Activated naive CD4-positive, alpha-beta T cell treated with Interleukin-2 at 50 U/mL for 16 hours (primary cell): ENCODE results near the gene ZNF804A.
"Not testable (repeated sequence)": the region's sequence is repeated elsewhere in the genome, so short reads cannot be mapped to it uniquely, and the experiment has no call there.

Experiments
- DNase-seq: peaks from one replicate; pipeline ENCODE4 v3.0.0-alpha.2; 2020

ZNF804A gene

GRCh38 chr2:184729581-184729980 lies 131.3 kb downstream of the ZNF804A start:
- no peak for DNase-seq

- no peak for DNase-seq
Measured at GRCh38 chr2:184730288-184730687, 132.0 kb downstream of the ZNF804A start.

GRCh38 chr2:184734338-184734737 lies 136.0 kb downstream of the ZNF804A start:
- no peak for DNase-seq

- DNase-seq: no peak
Measured at GRCh38 chr2:184735611-184736010, 137.3 kb downstream of the ZNF804A start.

- DNase-seq: no peak
Measured at GRCh38 chr2:184743096-184743495, 144.8 kb downstream of the ZNF804A start.

GRCh38 chr2:184756161-184756560 lies 157.8 kb downstream of the ZNF804A start:
- DNase-seq: no peak

GRCh38 chr2:184756885-184757284 lies 158.6 kb downstream of the ZNF804A start:
- no peak for DNase-seq

- DNase-seq: not testable (repeated sequence)
Measured at GRCh38 chr2:184759557-184760255, 161.4 kb downstream of the ZNF804A start.

- no peak for DNase-seq
Measured at GRCh38 chr2:184760931-184761330, 162.6 kb downstream of the ZNF804A start.

- no peak for DNase-seq
Measured at GRCh38 chr2:184765112-184765895, 167.0 kb downstream of the ZNF804A start.

GRCh38 chr2:184767059-184767458 lies 168.7 kb downstream of the ZNF804A start:
- DNase-seq: no peak

GRCh38 chr2:184769023-184769422 lies 170.7 kb downstream of the ZNF804A start:
- DNase-seq: no peak

GRCh38 chr2:184769686-184770085 lies 171.4 kb downstream of the ZNF804A start:
- no peak for DNase-seq

- no peak for DNase-seq
Measured at GRCh38 chr2:184779777-184780176, 181.4 kb downstream of the ZNF804A start.

- no peak for DNase-seq
Measured at GRCh38 chr2:184780384-184780783, 182.1 kb downstream of the ZNF804A start.

- DNase-seq: no peak
Measured at GRCh38 chr2:184780944-184781343, 182.6 kb downstream of the ZNF804A start.

GRCh38 chr2:184783576-184783975 lies 185.2 kb downstream of the ZNF804A start:
- DNase-seq: no peak

- no peak for DNase-seq
Measured at GRCh38 chr2:184793176-184793575, 194.8 kb downstream of the ZNF804A start.

- no peak for DNase-seq
Measured at GRCh38 chr2:184799379-184799778, 201.1 kb downstream of the ZNF804A start.

GRCh38 chr2:184814421-184814820 lies 216.1 kb downstream of the ZNF804A start:
- no peak for DNase-seq

- no peak for DNase-seq
Measured at GRCh38 chr2:184815824-184816223, 217.5 kb downstream of the ZNF804A start.

GRCh38 chr2:184824597-184824996 lies 226.3 kb downstream of the ZNF804A start:
- no peak for DNase-seq

- DNase-seq: no peak
Measured at GRCh38 chr2:184830531-184830930, 232.2 kb downstream of the ZNF804A start.

- DNase-seq: no peak
Measured at GRCh38 chr2:184834699-184835397, 236.5 kb downstream of the ZNF804A start.
